K562 (cell line): ENCODE results near the gene ENTPD3. TPM values are rescaled to one million over a fixed set of nuclear protein-coding genes. Genes with fewer than 3 reads are reported as not detected.

Source experiments
- CBFB ChIP-seq: sonication (generic); formaldehyde crosslinking; IDR thresholded peaks from 2 replicates; pipeline ENCODE4 v1.4.0; 2020; ENCODE audit warnings: mild to moderate bottlenecking, missing genetic modification reagents
- CTBP1 ChIP-seq: fragments of 450-650 bp; IDR thresholded peaks from 2 replicates; pipeline ENCODE4 v1.6.1; 2016; ENCODE audit warnings: borderline replicate concordance
- CTCF ChIP-seq, 3 experiments: IDR thresholded peaks in 2 of 3; conservative IDR thresholded peaks in 1 of 3; 2 replicates each; pipeline ENCODE4 v1.5.1; 2011 to 2012; ENCODE audit warnings: low read length in 3 of 3, mild to moderate bottlenecking in 3 of 3, control low read depth in 2 of 3, improper control_type of control experiment in 1 of 3, inconsistent platforms in 1 of 3, low read depth in 1 of 3, mixed read lengths in 1 of 3, moderate library complexity in 1 of 3; ENCODE audit not compliant: insufficient read depth in 2 of 3
- DNMT1 ChIP-seq: fragments of 450-650 bp; IDR thresholded peaks from 2 replicates; pipeline ENCODE4 v1.6.1; 2016; ENCODE audit warnings: antibody characterized with exemption, mild to moderate bottlenecking
- HNRNPLL ChIP-seq: fragments of 200-400 bp; formaldehyde crosslinking; IDR thresholded peaks from 2 replicates; pipeline ENCODE4 v1.6.1; 2017; ENCODE audit warnings: low read length, low read depth, mild to moderate bottlenecking; ENCODE audit not compliant: poor library complexity, severe bottlenecking
- LCOR ChIP-seq: sonication (generic); formaldehyde crosslinking; IDR thresholded peaks from 2 replicates; pipeline ENCODE4 v1.8.0; 2022; ENCODE audit warnings: mild to moderate bottlenecking, missing genetic modification reagents
- MAZ ChIP-seq, 2 experiments: fragments of 450-650 bp in 1 of 2; sonication (generic) in 1 of 2; formaldehyde crosslinking; IDR thresholded peaks in 1 of 2; conservative IDR thresholded peaks in 1 of 2; 2 replicates each; pipeline versions ENCODE4 v1.4.0 to v1.5.0; 2020; ENCODE audit warnings: mild to moderate bottlenecking in 1 of 2, missing genetic modification reagents in 1 of 2
- NRF1 ChIP-seq, 2 experiments: fragments of 450-650 bp; IDR thresholded peaks in 1 of 2; conservative IDR thresholded peaks in 1 of 2; 2 replicates each; pipeline ENCODE4 v1.6.1; 2014; ENCODE audit warnings: mild to moderate bottlenecking in 2 of 2
- POLR2G ChIP-seq: fragments of 200-400 bp; formaldehyde crosslinking; IDR thresholded peaks from 2 replicates; pipeline ENCODE4 v1.6.1; 2017; ENCODE audit warnings: low read depth, mild to moderate bottlenecking, antibody characterized with exemption, low read length, moderate library complexity
- POU5F1 ChIP-seq: fragments of 150-350 bp; IDR thresholded peaks from 2 replicates; pipeline ENCODE4 v1.6.1; 2014; ENCODE audit warnings: borderline replicate concordance, low read length, low read depth, mild to moderate bottlenecking; ENCODE audit not compliant: partially characterized antibody
- RBBP5 ChIP-seq: fragments of 200-600 bp; sonication (generic); IDR thresholded peaks from 2 replicates; pipeline ENCODE4 v1.6.1; 2012; ENCODE audit warnings: borderline replicate concordance, mild to moderate bottlenecking, low read length, control low read depth, inconsistent platforms; ENCODE audit not compliant: insufficient read depth, poor library complexity, severe bottlenecking
- SMARCB1 ChIP-seq: IDR thresholded peaks from 2 replicates; pipeline ENCODE4 v1.6.1; 2011; ENCODE audit warnings: improper control_type of control experiment, low read depth; ENCODE audit not compliant: insufficient read length
- TEAD1 ChIP-seq, 2 experiments: fragments of 450-650 bp in 1 of 2; sonication (generic) in 1 of 2; formaldehyde crosslinking; IDR thresholded peaks; 2 replicates each; pipeline versions ENCODE4 v1.4.0 to v1.8.0; 2020 to 2022; ENCODE audit warnings: mild to moderate bottlenecking in 2 of 2, missing genetic modification reagents in 1 of 2
- VEZF1 ChIP-seq: fragments of 200-800 bp; sonication (Bioruptor generic); IDR thresholded peaks from 2 replicates; pipeline ENCODE4 v1.6.1; 2017; ENCODE audit warnings: missing genetic modification characterization, missing compliant biosample characterization
- ZFX ChIP-seq: sonication (generic); formaldehyde crosslinking; IDR thresholded peaks from 2 replicates; pipeline ENCODE4 v1.8.0; 2022; ENCODE audit warnings: mild to moderate bottlenecking, missing genetic modification reagents, moderate library complexity
- ZNF263 ChIP-seq: sonication (generic); formaldehyde crosslinking; IDR thresholded peaks from 2 replicates; pipeline ENCODE4 v1.8.0; 2022; ENCODE audit warnings: mild to moderate bottlenecking, missing genetic modification reagents, borderline replicate concordance
- ZNF717 ChIP-seq: fragments of 250-450 bp; sonication (Bioruptor Pico); IDR thresholded peaks from 2 replicates; pipeline ENCODE4 v1.5.0; 2021
- polyA plus RNA-seq, 8 experiments: library from polyadenylated mRNA; depleted of rRNA in 4 of 8; stranded (reverse) in 5 of 8; unstranded in 3 of 8; fragments of >200 nt; fragmentation: Nextera tagmentation in 2 of 8; fragmentation: Illumina TruSeq in 1 of 8; extraction: Ambion mirVana in 2 of 8; extraction: Trizol in 1 of 8; gene quantifications; 2 replicates each; pipeline versions ENCODE4 v1.2.1 to v1.2.3, GENCODE V29; 2011 to 2014; ENCODE audit warnings: inconsistent platforms in 1 of 8, missing spikeins in 1 of 8
- total RNA-seq, 7 experiments: library from RNA; depleted of rRNA in 6 of 7; stranded (reverse); fragments of >200 nt in 6 of 7; fragmentation: Illumina TruSeq in 2 of 7; extraction: Trizol in 2 of 7; gene quantifications; 2 replicates each; pipeline versions ENCODE4 v1.2.1 to v1.2.3, GENCODE V29; 2011 to 2021; ENCODE audit warnings: low replicate concordance in 1 of 7
- TF ChIP-seq, protein P1 (sequence below): fragments of 450-650 bp; formaldehyde crosslinking; IDR thresholded peaks from 2 replicates; pipeline ENCODE4 v1.4.0; 2022; ENCODE audit warnings: missing genetic modification characterization
- TF ChIP-seq, protein P2 (sequence below): fragments of 450-650 bp; IDR thresholded peaks from 2 replicates; pipeline ENCODE4 v1.6.1; 2016

ENTPD3 gene
- total and polyA plus RNA-seq, 9 of the 15 experiments (the other 6 are each of a cell fraction or from before 2014, with no cell fraction given) = 0.23 to 2.1 (median 0.58) TPM

GRCh38 chr3:40387001-40387894 is at the start of gene ENTPD3 (continued):
- TF ChIP-seq ZNF717 (CRISPR knock-in tag) (no peak), ZNF263 (CRISPR knock-in tag) (0 out of 2 replicates have a peak, but pooled peaks have one; percentile 19), LCOR (CRISPR knock-in tag) (0 out of 2 replicates have a peak, but pooled peaks have one; percentile 32), HNRNPLL (peak; percentile 29), VEZF1 (CRISPR knock-in tag) (peak; percentile 44; the same call in 1 of the 2 replicates), TEAD1 (CRISPR knock-in tag; IDR thresholded peaks at IDR 0.05) (0 out of 4 replicates have a peak, but pooled peaks of 1 of the 2 experiments have one; percentile 28), CTCF (IDR thresholded peaks at IDR 0.05 in 2 of 3, conservative IDR thresholded peaks at IDR 0.05 in 1 of 3; ENCODE audit: insufficient read depth in 2 of 3, low read depth in 1 of 3, low read length in 3 of 3) (peak in 2 of 3 experiments; percentile 12 to 30; a peak in 1 of 6 replicates), SMARCB1 (no peak), RBBP5 (peak; percentile 48), DNMT1 (no peak), MAZ (CRISPR knock-in tag; conservative IDR thresholded peaks at IDR 0.05 in 1 of 2, IDR thresholded peaks at IDR 0.05 in 1 of 2) (peak in 1 of 2 experiments; percentile 40; a peak in 1 of 4 replicates), CTBP1 (peak; percentile 60), POU5F1 (no peak), ZFX (CRISPR knock-in tag) (peak; percentile 53), POLR2G (peak; percentile 73), CBFB (no peak), NRF1 (conservative IDR thresholded peaks at IDR 0.05 in 1 of 2, IDR thresholded peaks at IDR 0.05 in 1 of 2) (peak; percentile 66 to 67)
- TF ChIP-seq, protein P1, sequence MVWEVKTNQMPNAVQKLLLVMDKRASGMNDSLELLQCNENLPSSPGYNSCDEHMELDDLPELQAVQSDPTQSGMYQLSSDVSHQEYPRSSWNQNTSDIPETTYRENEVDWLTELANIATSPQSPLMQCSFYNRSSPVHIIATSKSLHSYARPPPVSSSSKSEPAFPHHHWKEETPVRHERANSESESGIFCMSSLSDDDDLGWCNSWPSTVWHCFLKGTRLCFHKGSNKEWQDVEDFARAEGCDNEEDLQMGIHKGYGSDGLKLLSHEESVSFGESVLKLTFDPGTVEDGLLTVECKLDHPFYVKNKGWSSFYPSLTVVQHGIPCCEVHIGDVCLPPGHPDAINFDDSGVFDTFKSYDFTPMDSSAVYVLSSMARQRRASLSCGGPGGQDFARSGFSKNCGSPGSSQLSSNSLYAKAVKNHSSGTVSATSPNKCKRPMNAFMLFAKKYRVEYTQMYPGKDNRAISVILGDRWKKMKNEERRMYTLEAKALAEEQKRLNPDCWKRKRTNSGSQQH (CRISPR knock-in tag) = no peak
- TF ChIP-seq, protein P2, sequence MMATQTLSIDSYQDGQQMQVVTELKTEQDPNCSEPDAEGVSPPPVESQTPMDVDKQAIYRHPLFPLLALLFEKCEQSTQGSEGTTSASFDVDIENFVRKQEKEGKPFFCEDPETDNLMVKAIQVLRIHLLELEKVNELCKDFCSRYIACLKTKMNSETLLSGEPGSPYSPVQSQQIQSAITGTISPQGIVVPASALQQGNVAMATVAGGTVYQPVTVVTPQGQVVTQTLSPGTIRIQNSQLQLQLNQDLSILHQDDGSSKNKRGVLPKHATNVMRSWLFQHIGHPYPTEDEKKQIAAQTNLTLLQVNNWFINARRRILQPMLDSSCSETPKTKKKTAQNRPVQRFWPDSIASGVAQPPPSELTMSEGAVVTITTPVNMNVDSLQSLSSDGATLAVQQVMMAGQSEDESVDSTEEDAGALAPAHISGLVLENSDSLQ = peak; percentile 27; the same call in 1 of the 2 replicates
